ENCODE measurements around the gene COLEC11.
"Not testable (repeated sequence)": the region's sequence is repeated elsewhere in the genome, so short reads cannot be mapped to it uniquely, and the experiment has no call there.

COLEC11 gene

DNA sequence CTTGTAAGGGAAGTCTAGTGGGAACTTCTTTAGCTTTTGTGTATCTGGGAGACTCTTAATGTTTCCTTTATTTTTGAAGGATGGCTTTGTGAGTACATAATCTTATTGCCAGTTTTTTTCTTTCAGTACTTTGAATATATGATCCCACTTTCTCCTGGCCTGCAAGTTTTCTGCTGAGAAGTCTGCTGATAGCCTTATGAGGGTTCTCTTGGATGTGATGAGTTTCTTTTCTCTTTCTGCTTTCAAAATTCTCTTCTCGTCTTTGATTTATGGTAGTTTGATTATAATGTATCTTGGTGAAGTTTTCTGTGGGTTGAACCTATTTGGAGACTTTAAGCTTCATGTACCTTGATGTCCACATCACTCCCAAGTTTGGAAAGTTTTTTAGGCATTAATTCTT is 28.1 kb downstream of the COLEC11 start:
- no peak for DNase-seq (ENCODE audit: extremely low read depth in 1 of 2, low read depth in 1 of 2)

- DNase-seq (ENCODE audit: extremely low read depth in 1 of 2, low read depth in 1 of 2) = no peak
Measured at GRCh38 chr2:3624059-3624794, 29.3 kb downstream of the COLEC11 start.

DNA sequence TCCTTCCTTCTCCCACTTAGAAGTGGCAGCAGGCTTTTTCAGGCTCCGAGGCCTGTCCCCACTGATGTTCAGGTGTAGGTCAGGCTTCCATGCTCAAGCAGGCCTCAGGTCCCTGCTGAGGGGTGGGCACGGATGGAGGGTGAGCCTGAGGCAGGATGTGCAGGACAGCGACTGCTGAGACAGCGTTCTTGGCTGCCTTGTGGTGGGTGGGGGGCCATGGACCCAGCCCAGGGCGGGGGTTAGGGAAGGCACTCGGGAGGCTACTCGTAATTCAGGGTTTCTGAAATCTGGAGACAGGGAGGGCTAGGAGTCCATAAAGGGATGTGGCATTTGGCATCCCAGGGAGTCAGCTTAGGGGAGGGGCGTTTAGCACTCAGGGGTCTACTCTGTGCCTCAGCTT is 30.3 kb downstream of the COLEC11 start:
- DNase-seq (ENCODE audit: extremely low read depth in 1 of 2, low read depth in 1 of 2) = no peak

GRCh38 chr2:3626118-3626811 is 31.4 kb downstream of the COLEC11 start:
- DNase-seq (ENCODE audit: extremely low read depth in 1 of 2, low read depth in 1 of 2) = no peak

- DNase-seq (ENCODE audit: extremely low read depth in 1 of 2, low read depth in 1 of 2) = no peak
Measured at GRCh38 chr2:3626812-3627499, 32.0 kb downstream of the COLEC11 start.

- no peak for DNase-seq (ENCODE audit: extremely low read depth in 1 of 2, low read depth in 1 of 2)
Measured at GRCh38 chr2:3627500-3628100, 32.7 kb downstream of the COLEC11 start.

DNA sequence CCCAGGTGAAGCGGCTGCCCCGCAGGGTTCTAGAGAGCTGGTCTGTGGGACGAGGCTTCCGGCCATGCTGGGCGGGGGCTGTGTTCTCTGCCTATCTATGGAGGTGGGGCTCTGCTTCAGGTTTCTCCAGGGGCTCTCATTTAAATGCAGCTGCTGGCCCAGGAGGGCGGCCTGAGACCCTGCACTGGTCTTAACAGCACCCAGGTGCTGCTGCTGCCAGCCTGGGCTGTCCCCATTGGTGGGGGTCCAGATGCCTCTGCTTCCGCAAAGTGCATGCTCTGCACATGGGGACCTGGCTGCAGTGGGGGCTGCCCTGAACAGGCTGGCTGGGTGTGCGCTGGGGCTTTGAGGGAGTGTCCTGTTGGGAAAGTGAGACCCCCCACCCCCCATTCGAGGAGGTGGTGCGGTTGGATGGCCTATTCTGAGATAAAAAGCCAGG is 33.3 kb downstream of the COLEC11 start:
- no peak for DNase-seq (ENCODE audit: extremely low read depth in 1 of 2, low read depth in 1 of 2)

DNA sequence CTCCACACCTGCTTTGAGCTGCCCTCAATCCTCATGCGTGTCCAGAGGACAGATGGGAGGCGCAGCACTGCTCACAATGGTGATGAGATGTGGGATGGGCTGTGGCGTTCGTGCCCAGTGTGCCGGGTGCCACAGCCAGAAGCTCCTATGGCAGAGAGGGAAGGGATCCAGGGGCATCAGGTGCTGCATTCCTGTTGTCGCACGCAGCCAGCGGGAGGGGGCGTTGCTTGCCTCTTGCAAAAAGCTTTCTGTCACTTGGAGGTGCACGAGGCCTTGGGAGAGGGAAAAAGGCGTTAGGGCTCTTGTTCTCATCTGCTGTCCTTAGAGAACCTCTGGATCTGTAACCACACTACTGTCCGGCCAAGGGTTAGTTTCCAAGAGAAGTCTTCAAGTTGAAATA is 33.9 kb downstream of the COLEC11 start:
- DNase-seq (ENCODE audit: extremely low read depth in 1 of 2, low read depth in 1 of 2) = no peak

DNA sequence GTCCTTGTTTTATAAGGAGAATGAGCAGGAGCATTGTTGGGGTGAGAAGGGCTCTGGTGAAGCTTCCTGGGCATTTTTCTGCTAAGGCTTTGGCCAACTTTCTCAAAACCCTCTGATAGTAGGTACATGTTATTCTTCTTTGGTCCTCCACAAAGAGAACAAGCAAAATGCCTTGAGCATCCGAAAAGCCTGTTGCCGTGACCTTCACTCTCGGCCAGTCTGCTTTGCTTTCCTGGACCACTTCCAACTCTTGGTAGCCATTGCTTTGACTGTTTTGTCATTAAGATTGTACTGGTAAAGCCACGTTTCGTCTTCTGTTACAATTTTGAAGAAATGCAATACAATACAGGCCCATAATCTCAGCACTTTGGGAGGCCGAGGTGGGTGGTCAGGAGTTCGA is 35.7 kb downstream of the COLEC11 start:
- no peak for DNase-seq (ENCODE audit: extremely low read depth in 1 of 2, low read depth in 1 of 2)

DNA sequence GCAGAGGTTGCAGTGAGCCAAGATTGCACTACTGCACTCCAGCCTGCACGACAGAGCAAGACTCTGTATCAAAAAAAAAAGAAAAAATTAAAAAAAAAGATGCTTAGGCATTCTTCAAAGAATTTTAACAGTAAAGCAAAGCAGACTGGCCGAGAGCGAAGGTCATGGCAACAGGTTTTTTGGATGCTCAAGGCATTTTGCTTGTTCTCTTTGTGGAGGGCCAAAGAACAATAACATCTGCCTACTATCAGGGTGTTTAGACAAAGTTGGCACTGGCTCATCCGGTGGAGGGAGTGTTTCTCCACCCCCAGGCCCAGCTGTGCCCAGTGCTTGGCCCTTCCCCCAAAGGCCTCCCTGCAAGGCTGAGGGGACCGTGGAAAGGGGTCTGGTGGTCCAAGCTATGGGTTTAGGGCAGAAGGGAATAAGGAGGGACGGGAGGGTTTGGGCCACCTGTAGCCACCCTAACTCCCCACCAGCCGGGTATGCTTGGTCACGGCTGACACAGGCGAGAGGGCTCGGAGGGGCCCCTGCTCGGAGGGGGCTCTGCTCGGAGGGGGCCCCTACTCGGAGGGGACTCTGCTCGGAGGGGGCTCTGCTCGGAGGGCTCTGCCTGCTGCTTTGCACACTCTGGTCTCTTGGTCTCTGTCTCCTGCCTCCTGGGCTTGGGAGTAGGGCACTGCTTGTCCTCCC is 36.4 kb downstream of the COLEC11 start:
- no peak for DNase-seq (ENCODE audit: extremely low read depth in 1 of 2, low read depth in 1 of 2)

DNA sequence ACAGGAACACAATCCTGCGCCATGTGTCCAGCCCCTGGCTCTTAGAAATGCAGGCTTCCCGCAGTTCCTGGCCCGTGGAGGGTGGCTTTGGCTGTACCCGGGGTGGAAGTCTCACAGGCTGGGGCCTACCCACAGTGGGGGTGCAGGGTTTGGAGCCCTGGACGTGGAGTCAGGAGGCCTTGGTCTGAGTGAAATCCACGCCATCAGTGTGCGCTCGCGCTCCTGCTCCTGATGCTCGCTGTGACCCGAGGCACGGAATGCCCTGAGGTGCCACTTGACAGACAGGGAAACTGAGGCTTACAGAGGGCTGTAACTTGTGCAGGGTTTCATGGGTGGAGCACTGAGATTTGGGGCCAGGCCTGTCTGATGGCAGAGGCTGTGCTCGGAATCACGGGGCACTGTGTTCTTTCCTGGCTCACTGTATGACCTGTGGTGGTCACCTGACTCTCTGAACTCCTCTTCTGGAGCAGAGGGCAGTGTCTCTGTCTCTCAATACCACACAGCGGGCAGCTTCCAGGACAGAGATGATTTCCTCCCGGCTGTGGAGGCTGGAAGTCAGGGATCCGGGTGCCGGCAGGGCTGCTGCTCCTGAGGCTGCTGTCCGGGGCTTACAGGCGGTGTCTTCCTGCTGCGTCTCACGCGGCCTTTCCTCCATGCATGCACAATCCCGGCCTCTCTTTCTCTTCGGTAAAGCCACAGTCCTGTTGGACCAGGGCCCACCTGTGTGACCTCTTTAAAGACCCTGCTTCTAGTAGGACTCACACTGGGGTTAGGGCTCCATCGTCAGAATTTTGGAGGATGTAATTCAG is 37.1 kb downstream of the COLEC11 start:
- no peak for DNase-seq (ENCODE audit: extremely low read depth in 1 of 2, low read depth in 1 of 2)

DNA sequence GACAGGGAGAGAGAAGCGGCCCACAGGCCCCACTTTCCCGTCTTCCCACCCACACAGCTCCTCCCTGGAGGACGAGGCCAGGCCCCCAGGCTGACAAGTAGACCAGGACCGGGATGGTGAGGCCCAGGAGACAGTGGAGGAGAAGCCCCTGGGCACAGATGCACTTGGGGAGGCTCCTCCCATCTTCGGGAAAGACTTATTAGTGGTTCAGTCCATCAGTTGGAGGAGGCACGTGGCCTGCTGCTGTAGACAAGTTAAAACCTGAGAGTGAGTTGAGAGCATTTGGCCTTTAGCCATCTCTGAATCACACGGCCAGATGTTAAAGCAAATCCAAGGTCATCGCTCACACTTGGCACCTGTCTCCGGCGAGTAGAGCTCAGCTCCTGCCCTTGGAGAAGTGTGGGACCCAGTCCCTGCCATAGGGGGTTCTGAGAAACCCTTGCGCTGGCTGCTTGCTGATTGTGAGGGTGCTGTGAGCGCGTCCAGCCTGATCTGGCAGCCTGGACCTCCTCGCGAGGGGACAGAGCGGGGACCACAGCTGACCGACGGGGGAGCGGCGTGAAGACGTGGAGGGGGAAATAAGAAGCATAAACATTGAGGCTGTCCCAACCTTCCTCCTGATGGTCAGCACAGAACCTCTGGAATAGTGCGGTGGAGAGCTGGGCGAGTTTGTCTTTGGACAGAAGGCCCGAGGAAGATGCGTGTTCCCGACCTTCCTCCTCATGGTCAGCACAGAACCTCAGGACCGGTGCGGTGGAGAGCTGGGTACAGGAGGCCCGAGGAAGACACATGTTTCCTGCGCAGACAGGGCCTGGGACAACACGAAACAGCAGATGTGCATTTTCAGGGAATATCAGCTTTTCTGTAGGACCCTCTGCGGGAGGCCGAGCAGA is 38.4 kb downstream of the COLEC11 start:
- no peak for DNase-seq (ENCODE audit: extremely low read depth in 1 of 2, low read depth in 1 of 2)

DNA sequence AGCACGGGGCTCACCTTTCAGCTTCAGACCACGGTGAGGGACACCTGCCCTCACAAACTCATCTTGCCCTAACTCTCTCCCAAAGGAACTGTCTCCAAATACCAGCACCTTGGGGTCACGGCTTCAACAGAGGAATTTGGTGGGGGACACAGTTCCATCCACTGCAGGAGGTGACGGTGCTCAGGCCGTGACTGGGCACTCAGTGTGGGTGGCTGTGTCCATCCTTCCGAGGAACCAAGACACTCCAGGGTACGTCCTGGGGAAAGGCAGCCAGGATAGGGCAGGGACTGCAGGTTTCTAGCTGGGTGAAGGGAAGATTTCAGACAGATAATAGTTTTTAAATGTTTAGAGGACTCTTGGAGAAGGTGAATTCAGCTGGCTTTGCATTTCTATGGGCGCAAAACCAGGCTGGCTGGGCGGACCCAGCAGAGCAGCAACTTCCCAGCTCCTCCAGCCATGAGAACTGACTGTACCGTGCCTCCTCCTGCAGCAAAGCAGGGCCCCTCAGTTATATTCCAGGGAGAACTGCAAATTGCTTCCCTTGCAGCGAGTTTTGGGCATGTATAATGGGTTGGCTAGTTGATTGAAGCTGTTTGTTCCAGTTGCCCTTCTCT is 39.2 kb downstream of the COLEC11 start:
- no peak for DNase-seq (ENCODE audit: extremely low read depth in 1 of 2, low read depth in 1 of 2)

- no peak for DNase-seq (ENCODE audit: extremely low read depth in 1 of 2, low read depth in 1 of 2)
Measured at GRCh38 chr2:3634596-3635121, 39.7 kb downstream of the COLEC11 start.

GRCh38 chr2:3635171-3635974 is 40.5 kb downstream of the COLEC11 start:
- DNase-seq (ENCODE audit: extremely low read depth in 1 of 2, low read depth in 1 of 2) = no peak

GRCh38 chr2:3635975-3636327 is 41.0 kb downstream of the COLEC11 start:
- DNase-seq (ENCODE audit: extremely low read depth in 1 of 2, low read depth in 1 of 2) = not testable (repeated sequence)

- DNase-seq (ENCODE audit: extremely low read depth in 1 of 2, low read depth in 1 of 2) = no peak
Measured at GRCh38 chr2:3636586-3637310, 41.8 kb downstream of the COLEC11 start.
